Caco-2 (cell line): ENCODE results near the gene GRIK4. TPM values are rescaled to one million over a fixed set of nuclear protein-coding genes. Genes with fewer than 3 reads are reported as not detected.

Source experiments
- BruUV-seq: library from RNA; stranded (reverse); fragments of 400-500 nt; replicated peaks from 2 replicates; lab custom pipeline; 2021; lab: Mats Ljungman, UMichigan
- CTCF ChIA-PET: fragments of 300-600 bp; sonication (Branson Sonifier 250); formaldehyde crosslinking; loops from one replicate; lab custom pipeline; 2022; ENCODE audit warnings: antibody characterized with exemption; lab: Charles Lee
- POLR2A ChIA-PET: fragments of 300-600 bp; sonication (Branson Sonifier 250); formaldehyde crosslinking; loops from one replicate; lab custom pipeline; 2022; ENCODE audit warnings: antibody characterized with exemption; lab: Charles Lee
- DNase-seq, 2 experiments: peaks; one replicate each; pipeline versions ENCODE4 v3.0.0 to v3.0.0-alpha.2; 2020 to 2022
- H3K27me3 ChIP-seq: replicated peaks from 2 replicates; pipeline ENCODE4 v1.6.0; 2011; ENCODE audit warnings: low read length; ENCODE audit not compliant: control insufficient read depth, insufficient read depth
- H3K36me3 ChIP-seq: 2 replicates; pipeline ENCODE4 v1.5.1; 2011; ENCODE audit warnings: low read length; ENCODE audit not compliant: control insufficient read depth, insufficient read depth
- H3K4me1 ChIP-seq: fragments of 250-450 bp; sonication (Bioruptor Pico); 2 replicates; pipeline ENCODE4 v1.5.1; 2020; ENCODE audit warnings: mild to moderate bottlenecking
- H3K4me3 ChIP-seq: 2 replicates; pipeline ENCODE4 v1.5.1; 2011; ENCODE audit warnings: low read depth, mild to moderate bottlenecking, control low read depth, low read length
- H3K9me3 ChIP-seq: fragments of 250-450 bp; sonication (Bioruptor Pico); 2 replicates; pipeline ENCODE4 v1.5.1; 2020; ENCODE audit warnings: mild to moderate bottlenecking, moderate library complexity
- H3K27ac Mint-ChIP-seq: one replicate; pipeline ENCODE4 v1.8.0; 2022; ENCODE audit warnings: mixed read lengths; ENCODE audit not compliant: unreplicated experiment
- H3K27me3 Mint-ChIP-seq: one replicate; pipeline ENCODE4 v1.8.0; 2022; ENCODE audit warnings: mixed read lengths; ENCODE audit not compliant: insufficient read depth, unreplicated experiment
- H3K36me3 Mint-ChIP-seq: one replicate; pipeline ENCODE4 v1.8.0; 2022; ENCODE audit warnings: mild to moderate bottlenecking, mixed read lengths; ENCODE audit not compliant: insufficient read depth, unreplicated experiment
- H3K4me1 Mint-ChIP-seq: one replicate; pipeline ENCODE4 v1.8.0; 2022; ENCODE audit warnings: low read depth, mixed read lengths; ENCODE audit not compliant: unreplicated experiment
- H3K4me3 Mint-ChIP-seq: one replicate; pipeline ENCODE4 v1.8.0; 2022; ENCODE audit warnings: mild to moderate bottlenecking, moderate library complexity, mixed read lengths; ENCODE audit not compliant: unreplicated experiment
- H3K9me3 Mint-ChIP-seq: one replicate; pipeline ENCODE4 v1.8.0; 2022; ENCODE audit warnings: mixed read lengths; ENCODE audit not compliant: unreplicated experiment
- CTCF ChIP-seq, 2 experiments: fragments of 200-600 bp in 1 of 2; IDR thresholded peaks; 1 replicate in 1 of 2; 2 replicates in 1 of 2; pipeline versions ENCODE4 v1.5.1 to v1.8.0; 2011 to 2022; ENCODE audit warnings: antibody characterized with exemption in 1 of 2, control low read depth in 1 of 2, inconsistent platforms in 1 of 2, low read depth in 1 of 2, low read length in 1 of 2, mild to moderate bottlenecking in 1 of 2, moderate library complexity in 1 of 2; ENCODE audit not compliant: insufficient read depth in 1 of 2, severe bottlenecking in 1 of 2, unreplicated experiment in 1 of 2
- intact Hi-C: fragments of 100-400 bp; cut with micrococcal nuclease; formaldehyde crosslinking; loops from one replicate; pipeline ENCODE4 v1.10.0; 2022; ENCODE audit not compliant: unreplicated experiment
- total RNA-seq: library from RNA; stranded (reverse); gene quantifications from 2 replicates; pipeline ENCODE4 v1.2.3, GENCODE V29; 2022

GRIK4 gene
- total RNA-seq, 1 experiment from 2014 or later = 2.0 TPM

DNA sequence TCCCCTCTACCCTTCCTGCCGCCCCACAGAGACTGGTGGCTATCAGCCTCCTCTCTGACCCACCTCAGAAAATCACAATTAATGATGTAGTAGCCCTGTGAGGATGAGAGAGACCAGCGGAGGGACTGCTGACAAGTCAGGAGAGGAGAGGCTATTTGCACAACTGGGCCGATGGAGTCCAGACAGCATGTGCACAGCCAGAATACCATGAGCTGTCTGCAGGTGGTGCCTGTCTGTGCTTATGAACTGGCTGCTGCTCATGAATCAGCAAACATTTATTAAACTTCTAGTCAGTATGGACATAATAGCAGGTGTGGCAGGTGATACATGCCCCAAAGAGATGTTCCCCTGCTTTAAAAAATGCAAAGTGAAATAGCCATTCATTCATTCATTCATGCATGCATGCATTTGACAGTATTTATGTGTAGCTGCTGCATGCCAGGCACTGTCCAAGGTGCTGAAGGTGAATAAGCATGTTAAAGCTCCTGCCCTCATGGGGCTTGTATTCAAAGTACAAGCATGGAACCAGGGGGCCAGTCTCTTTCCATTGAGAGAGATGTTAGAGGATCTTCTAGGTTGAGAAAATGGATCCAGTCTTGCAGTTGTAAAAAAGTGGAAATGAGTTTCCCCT is 141.3 kb downstream of the GRIK4 start:
- DNase-seq = peak; percentile 28 to 39
- TF ChIP-seq CTCF (IDR thresholded peaks at IDR 0.05; ENCODE audit: insufficient read depth in 1 of 2, low read depth in 1 of 2, low read length in 1 of 2, severe bottlenecking in 1 of 2, unreplicated experiment in 1 of 2) = no peak
- H3K4me3 Mint-ChIP-seq = no peak overlapping the region
- CTCF ChIA-PET = interaction anchor here (1.8 kb wide), 1 partner anchor 32 kb away, joined by 8 read pairs; no protein-coding TSS in a partner anchor
- POLR2A ChIA-PET = no interaction called here
- no peaks in the 10 kb centered on the region for H3K9me3 ChIP-seq
- H3K36me3 ChIP-seq = no peaks in the 10 kb centered on the region
- H3K4me1 ChIP-seq = no peaks in the 10 kb centered on the region
- no peaks in the 10 kb centered on the region for H3K27me3 ChIP-seq
- H3K4me1 Mint-ChIP-seq = no peaks in the 10 kb centered on the region
- H3K36me3 Mint-ChIP-seq = no peaks in the 10 kb centered on the region
- H3K9me3 Mint-ChIP-seq = no peaks in the 10 kb centered on the region
- intact Hi-C loops = no loop called here
- H3K27ac Mint-ChIP-seq = no peak overlapping the region
- H3K4me3 ChIP-seq = no peak overlapping the region
- no TSS peak for BruUV-seq
- no peaks in the 10 kb centered on the region for H3K27me3 Mint-ChIP-seq

DNA sequence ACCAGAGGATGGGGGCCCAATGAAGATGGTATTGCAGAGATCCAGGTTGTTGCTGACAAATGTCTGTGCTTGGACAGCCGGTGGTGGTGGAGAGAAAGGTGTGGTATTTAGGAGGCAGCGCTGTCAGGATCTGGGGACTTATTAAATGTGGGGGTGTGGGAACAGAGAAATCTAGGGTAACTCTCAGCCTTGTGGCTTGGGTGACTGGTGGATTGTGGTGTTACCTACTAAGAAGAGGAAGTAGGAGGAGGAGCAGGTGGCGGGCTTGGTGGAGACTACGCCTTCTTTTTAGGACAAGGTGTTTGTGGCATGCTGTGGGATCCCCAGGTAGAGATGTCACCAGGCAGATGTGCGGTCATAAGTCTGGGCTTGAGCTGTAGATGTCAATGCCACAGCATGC is 144.0 kb downstream of the GRIK4 start:
- H3K27me3 Mint-ChIP-seq = no peaks in the 10 kb centered on the region
- Histone ChIP-seq H3K27me3 (no peaks in the 10 kb centered on the region), H3K36me3 (no peaks in the 10 kb centered on the region), H3K4me1 (no peaks in the 10 kb centered on the region), H3K9me3 (no peaks in the 10 kb centered on the region), H3K4me3 (no peak overlapping the region)
- no peak overlapping the region for H3K27ac Mint-ChIP-seq
- H3K36me3 Mint-ChIP-seq = no peaks in the 10 kb centered on the region
- no peaks in the 10 kb centered on the region for H3K9me3 Mint-ChIP-seq
- intact Hi-C loops = no loop called here
- no TSS peak for BruUV-seq
- no peaks in the 10 kb centered on the region for H3K4me1 Mint-ChIP-seq
- no peak overlapping the region for H3K4me3 Mint-ChIP-seq
- ChIA-PET CTCF (interaction anchor here (0.6 kb wide), 1 partner anchor 132 kb away, joined by 3 read pairs; no protein-coding TSS in a partner anchor), POLR2A (no interaction called here)
- DNase-seq = peak in 1 of 2 experiments; percentile 17
- no peak for TF ChIP-seq CTCF (IDR thresholded peaks at IDR 0.05; ENCODE audit: insufficient read depth in 1 of 2, low read depth in 1 of 2, low read length in 1 of 2, severe bottlenecking in 1 of 2, unreplicated experiment in 1 of 2)

GRCh38 chr11:120657306-120658070 is 145.9 kb downstream of the GRIK4 start:
- Mint-ChIP-seq H3K4me1 (no peaks in the 10 kb centered on the region), H3K27ac (no peak overlapping the region), H3K9me3 (no peaks in the 10 kb centered on the region), H3K36me3 (no peaks in the 10 kb centered on the region), H3K4me3 (no peak overlapping the region), H3K27me3 (no peaks in the 10 kb centered on the region)
- Histone ChIP-seq H3K9me3 (no peaks in the 10 kb centered on the region), H3K4me1 (no peaks in the 10 kb centered on the region), H3K27me3 (no peaks in the 10 kb centered on the region), H3K36me3 (no peaks in the 10 kb centered on the region), H3K4me3 (no peak overlapping the region)
- intact Hi-C loops = no loop called here
- ChIA-PET POLR2A (no interaction called here), CTCF (interaction anchor here (0.6 to 1.6 kb wide), 4 partner anchors 27 to 295 kb away, joined by 3 to 4 read pairs (median 4); no protein-coding TSS in a partner anchor)
- no TSS peak for BruUV-seq
- DNase-seq = peak in 1 of 2 experiments; percentile 23
- no peak for TF ChIP-seq CTCF (IDR thresholded peaks at IDR 0.05; ENCODE audit: insufficient read depth in 1 of 2, low read depth in 1 of 2, low read length in 1 of 2, severe bottlenecking in 1 of 2, unreplicated experiment in 1 of 2)
